ENCODE measurements around the gene TBC1D30. TPM values are rescaled to one million over a fixed set of nuclear protein-coding genes. Genes with fewer than 3 reads are reported as not detected.

Gene TBC1D30, protein sequence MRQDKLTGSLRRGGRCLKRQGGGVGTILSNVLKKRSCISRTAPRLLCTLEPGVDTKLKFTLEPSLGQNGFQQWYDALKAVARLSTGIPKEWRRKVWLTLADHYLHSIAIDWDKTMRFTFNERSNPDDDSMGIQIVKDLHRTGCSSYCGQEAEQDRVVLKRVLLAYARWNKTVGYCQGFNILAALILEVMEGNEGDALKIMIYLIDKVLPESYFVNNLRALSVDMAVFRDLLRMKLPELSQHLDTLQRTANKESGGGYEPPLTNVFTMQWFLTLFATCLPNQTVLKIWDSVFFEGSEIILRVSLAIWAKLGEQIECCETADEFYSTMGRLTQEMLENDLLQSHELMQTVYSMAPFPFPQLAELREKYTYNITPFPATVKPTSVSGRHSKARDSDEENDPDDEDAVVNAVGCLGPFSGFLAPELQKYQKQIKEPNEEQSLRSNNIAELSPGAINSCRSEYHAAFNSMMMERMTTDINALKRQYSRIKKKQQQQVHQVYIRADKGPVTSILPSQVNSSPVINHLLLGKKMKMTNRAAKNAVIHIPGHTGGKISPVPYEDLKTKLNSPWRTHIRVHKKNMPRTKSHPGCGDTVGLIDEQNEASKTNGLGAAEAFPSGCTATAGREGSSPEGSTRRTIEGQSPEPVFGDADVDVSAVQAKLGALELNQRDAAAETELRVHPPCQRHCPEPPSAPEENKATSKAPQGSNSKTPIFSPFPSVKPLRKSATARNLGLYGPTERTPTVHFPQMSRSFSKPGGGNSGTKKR
- 0.19 and 0.85 TPM in 2 replicates for total RNA-seq

DNA sequence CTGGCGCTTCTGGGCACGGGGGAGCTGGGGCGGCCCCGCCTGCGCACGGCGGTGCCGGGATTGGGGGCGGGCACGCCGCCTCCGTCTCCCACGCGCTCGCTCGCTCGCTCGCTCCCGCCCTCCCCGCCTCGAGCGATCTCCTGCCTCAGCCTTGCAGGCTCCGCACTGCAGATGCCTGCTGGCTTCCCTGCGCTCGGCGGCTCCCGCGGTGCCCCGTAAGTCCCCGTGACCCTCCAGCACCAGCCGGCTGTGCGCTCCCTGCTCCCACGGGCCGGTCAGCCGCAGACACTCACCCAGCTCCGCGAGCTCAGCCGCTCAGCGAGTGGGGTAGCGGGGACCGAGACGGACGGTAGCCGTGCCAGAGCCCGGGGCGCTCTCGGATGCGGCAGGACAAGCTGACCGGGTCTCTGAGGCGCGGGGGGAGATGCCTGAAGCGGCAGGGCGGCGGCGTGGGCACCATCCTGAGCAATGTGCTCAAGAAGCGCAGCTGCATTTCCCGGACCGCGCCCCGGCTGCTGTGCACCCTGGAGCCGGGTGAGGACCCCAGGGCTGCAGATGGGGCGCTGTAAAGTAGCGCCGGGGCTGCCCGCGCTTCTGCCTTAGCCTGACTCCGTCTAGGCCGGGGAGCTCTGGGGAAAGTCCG lies at the start of gene TBC1D30:
TSS of gene TBC1D30 (plus strand) at position 148 of the 643 bp plus-strand sequence. CDS start at position 381, 233 bp downstream.

Other genes starting within 250 kb of the TBC1D30 start
- 22.2 and 29.3 TPM in 2 replicates for gene RASSF3, start 214.2 kb upstream of the TBC1D30 start, total RNA-seq
- 87.8 and 255 TPM in 2 replicates for gene GNS, start 65.2 kb upstream of the TBC1D30 start, total RNA-seq